Measurements from ENCODE around the gene FIBCD1.
"Not testable (repeated sequence)": the region's sequence is repeated elsewhere in the genome, so short reads cannot be mapped to it uniquely, and the experiment has no call there.

FIBCD1 gene

GRCh38 chr9:130973686-130974281 is 34.7 kb upstream of the FIBCD1 start:
- no peak for DNase-seq (ENCODE audit: low read depth in 1 of 2, low spot score in 1 of 2)

- no peak for DNase-seq (ENCODE audit: low read depth in 1 of 2, low spot score in 1 of 2)
Measured at GRCh38 chr9:130972957-130973685, 34.1 kb upstream of the FIBCD1 start.

- DNase-seq (ENCODE audit: low read depth in 1 of 2, low spot score in 1 of 2): no peak
Measured at GRCh38 chr9:130972277-130972956, 33.4 kb upstream of the FIBCD1 start.

- no peak for DNase-seq (ENCODE audit: low read depth in 1 of 2, low spot score in 1 of 2)
Measured at GRCh38 chr9:130971294-130971849, 32.3 kb upstream of the FIBCD1 start.

GRCh38 chr9:130970855-130971254 is 31.8 kb upstream of the FIBCD1 start:
- DNase-seq (ENCODE audit: low read depth in 1 of 2, low spot score in 1 of 2): no peak

GRCh38 chr9:130970052-130970451 is 31.0 kb upstream of the FIBCD1 start:
- no peak for DNase-seq (ENCODE audit: low read depth in 1 of 2, low spot score in 1 of 2)

- no peak for DNase-seq (ENCODE audit: low read depth in 1 of 2, low spot score in 1 of 2)
Measured at GRCh38 chr9:130965680-130966079, 26.6 kb upstream of the FIBCD1 start.

GRCh38 chr9:130963916-130964315 is 24.9 kb upstream of the FIBCD1 start:
- no peak for DNase-seq (ENCODE audit: low read depth in 1 of 2, low spot score in 1 of 2)

- no peak for DNase-seq (ENCODE audit: low read depth in 1 of 2, low spot score in 1 of 2)
Measured at GRCh38 chr9:130963337-130963908, 24.4 kb upstream of the FIBCD1 start.

GRCh38 chr9:130962418-130963316 is 23.6 kb upstream of the FIBCD1 start:
- DNase-seq (ENCODE audit: low read depth in 1 of 2, low spot score in 1 of 2): no peak

GRCh38 chr9:130961511-130962300 is 22.7 kb upstream of the FIBCD1 start:
- DNase-seq (ENCODE audit: low read depth in 1 of 2, low spot score in 1 of 2): no peak

- no peak for DNase-seq (ENCODE audit: low read depth in 1 of 2, low spot score in 1 of 2)
Measured at GRCh38 chr9:130960522-130961378, 21.7 kb upstream of the FIBCD1 start.

GRCh38 chr9:130959809-130960334 is 20.8 kb upstream of the FIBCD1 start:
- no peak for DNase-seq (ENCODE audit: low read depth in 1 of 2, low spot score in 1 of 2)

- DNase-seq (ENCODE audit: low read depth in 1 of 2, low spot score in 1 of 2): not testable (repeated sequence)
Measured at GRCh38 chr9:130958564-130958963, 19.5 kb upstream of the FIBCD1 start.

- no peak for DNase-seq (ENCODE audit: low read depth in 1 of 2, low spot score in 1 of 2)
Measured at GRCh38 chr9:130957451-130958203, 18.6 kb upstream of the FIBCD1 start.

- DNase-seq (ENCODE audit: low read depth in 1 of 2, low spot score in 1 of 2): no peak
Measured at GRCh38 chr9:130956636-130957450, 17.8 kb upstream of the FIBCD1 start.
